ELF-1 (cell line): ENCODE data around the gene SNAP47.
A peak's percentile ranks its signal among the peaks of the same experiment; 100 is the strongest.

Source experiments
- DNase-seq: peaks from one replicate; pipeline ENCODE4 v3.0.0-alpha.2; 2016; ENCODE audit warnings: low read depth, low spot score

The SNAP47 gene

GRCh38 chr1:227785094-227785804, 50.0 kb downstream of the SNAP47 start:
- no peak for DNase-seq

GRCh38 chr1:227785805-227786671, 50.8 kb downstream of the SNAP47 start:
- DNase-seq = no peak

- DNase-seq = peak; percentile 43
Measured at GRCh38 chr1:227786673-227787512, 51.7 kb downstream of the SNAP47 start.

- peak; percentile 88 for DNase-seq
Measured at GRCh38 chr1:227787513-227788270, 52.5 kb downstream of the SNAP47 start.

- DNase-seq = peak; percentile 88
Measured at GRCh38 chr1:227788271-227789083, 53.2 kb downstream of the SNAP47 start.

- DNase-seq = peak; percentile 47
Measured at GRCh38 chr1:227789084-227790033, 54.1 kb downstream of the SNAP47 start.

GRCh38 chr1:227790034-227790400, 54.8 kb downstream of the SNAP47 start:
- no peak for DNase-seq

- peak; percentile 54 for DNase-seq
Measured at GRCh38 chr1:227790868-227791267, 55.6 kb downstream of the SNAP47 start.

- DNase-seq = no peak
Measured at GRCh38 chr1:227791425-227792143, 56.3 kb downstream of the SNAP47 start.

GRCh38 chr1:227792216-227793078, 57.2 kb downstream of the SNAP47 start:
- peak; percentile 62 for DNase-seq

GRCh38 chr1:227793079-227793947, 58.1 kb downstream of the SNAP47 start:
- DNase-seq = no peak

GRCh38 chr1:227793948-227794816, 58.9 kb downstream of the SNAP47 start:
- DNase-seq = peak; percentile 95

- DNase-seq = peak; percentile 35
Measured at GRCh38 chr1:227794817-227795192, 59.6 kb downstream of the SNAP47 start.

- no peak for DNase-seq
Measured at GRCh38 chr1:227795732-227796131, 60.5 kb downstream of the SNAP47 start.

GRCh38 chr1:227796359-227796915, 61.2 kb downstream of the SNAP47 start:
- DNase-seq = no peak
